ENCODE results near the gene CIB1.

Gene CIB1

DNA sequence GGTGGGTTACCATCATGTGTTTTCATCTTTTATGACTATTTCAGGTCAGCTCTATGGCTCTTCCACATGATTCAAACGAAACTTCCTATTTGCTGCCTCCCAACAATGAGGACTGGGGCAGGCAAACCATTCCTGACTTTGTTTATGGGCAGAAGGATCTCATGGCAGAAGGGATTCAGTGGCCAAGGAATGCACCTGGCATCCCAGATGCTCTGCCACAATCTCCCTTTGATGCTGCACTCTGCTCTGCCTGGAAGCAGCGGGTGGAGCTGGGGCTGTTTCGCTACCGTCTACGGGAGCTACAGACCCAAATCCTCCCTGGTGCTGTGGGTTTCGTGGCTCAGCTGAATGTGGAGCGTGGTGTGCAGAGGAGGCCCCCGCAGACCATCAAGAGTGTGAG, 7.1 kb upstream of the CIB1 start:
- no peak for DNase-seq (ENCODE audit: low spot score)

DNA sequence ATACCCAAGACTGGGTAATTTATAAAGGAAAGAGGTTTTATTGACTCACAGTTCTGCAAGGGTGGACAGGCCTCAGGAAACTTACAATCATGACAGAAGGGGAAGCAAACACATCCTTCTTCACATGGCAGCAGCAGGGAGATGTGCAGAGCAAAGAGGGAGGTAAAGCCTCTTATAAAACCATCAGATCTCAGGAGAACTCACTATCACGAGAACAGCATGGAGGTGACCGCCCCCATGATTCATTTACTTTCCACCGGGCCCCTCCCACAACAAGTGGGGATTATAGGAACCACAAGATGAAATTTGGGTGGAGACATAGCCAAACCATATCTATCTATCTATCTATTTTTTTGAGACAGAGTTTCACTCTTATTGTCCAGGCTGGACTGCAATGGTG, 5.6 kb upstream of the CIB1 start:
- DNase-seq (ENCODE audit: low spot score) = no peak

DNA sequence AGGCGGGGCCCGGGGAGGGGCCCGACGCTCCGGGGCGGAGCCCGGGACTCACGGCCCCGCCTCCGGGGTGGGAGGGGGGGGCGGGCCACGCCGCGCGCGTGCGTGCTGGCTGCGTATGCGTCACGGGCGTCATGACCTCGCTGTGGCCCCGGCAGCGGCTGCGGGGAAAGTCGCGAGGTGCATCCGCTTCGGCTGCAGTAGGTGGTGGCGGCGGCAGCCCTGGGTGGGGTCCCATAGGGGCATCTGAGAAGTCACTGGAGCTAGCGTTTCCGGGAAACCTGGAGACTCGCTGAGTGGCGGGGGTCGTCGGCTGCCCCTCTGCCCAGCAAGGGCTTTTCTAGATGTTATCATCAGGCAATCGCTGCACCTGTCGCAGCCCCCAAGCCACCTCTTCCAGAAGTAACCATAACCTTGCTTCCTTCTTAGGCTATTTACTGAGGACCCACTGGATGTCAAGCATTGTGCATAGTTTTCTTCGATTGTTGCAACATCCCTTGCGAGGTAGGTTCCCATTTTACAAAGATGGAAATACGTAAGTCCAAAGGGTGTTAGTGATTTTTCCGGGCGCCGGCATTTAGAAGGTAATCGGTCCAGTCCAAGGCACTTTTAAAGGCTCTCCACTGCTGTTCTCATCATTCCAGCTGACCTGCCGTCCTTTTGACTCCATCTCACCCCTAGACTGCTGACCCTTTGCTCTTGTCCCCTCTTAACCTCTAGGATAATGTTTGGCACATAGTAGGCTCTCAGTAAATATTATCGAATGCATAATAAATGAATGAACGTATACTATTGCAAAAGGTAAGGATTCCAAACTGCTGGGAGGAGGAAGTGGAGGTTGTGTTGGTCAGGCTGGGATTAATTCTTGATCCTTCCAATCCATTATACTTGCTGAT, 601 bp upstream of the CIB1 start, which contains the start of gene GDPGP1:
Gene GDPGP1, plus strand, starts transcription at position 114 of the 893 bp plus-strand sequence. CDS start 6,700 bp downstream, outside the sequence.
- no peak for DNase-seq (ENCODE audit: low spot score)

DNA sequence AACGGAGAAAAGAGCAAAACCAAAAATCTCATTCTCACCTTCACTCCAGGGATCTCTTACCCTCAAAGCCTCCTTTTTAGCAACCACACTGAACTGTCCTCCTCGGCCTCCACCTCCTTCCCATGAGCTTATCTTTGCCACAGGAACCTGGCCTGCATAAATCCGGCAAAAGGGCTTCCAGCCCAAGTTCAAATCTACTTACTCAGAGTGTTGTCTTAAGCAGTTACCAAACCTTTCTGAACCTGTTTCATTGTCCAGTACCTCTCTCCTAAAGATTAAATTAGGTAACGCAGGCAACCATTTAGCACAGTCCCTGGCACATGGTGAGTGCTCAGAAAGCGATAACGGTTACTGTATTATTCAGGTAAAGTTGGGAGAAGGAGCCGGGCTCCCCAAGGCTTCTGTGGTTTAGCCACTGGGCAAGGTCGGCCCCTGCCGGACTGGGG, 777 bp downstream of the CIB1 start:
- DNase-seq (ENCODE audit: low spot score) = no peak

DNA sequence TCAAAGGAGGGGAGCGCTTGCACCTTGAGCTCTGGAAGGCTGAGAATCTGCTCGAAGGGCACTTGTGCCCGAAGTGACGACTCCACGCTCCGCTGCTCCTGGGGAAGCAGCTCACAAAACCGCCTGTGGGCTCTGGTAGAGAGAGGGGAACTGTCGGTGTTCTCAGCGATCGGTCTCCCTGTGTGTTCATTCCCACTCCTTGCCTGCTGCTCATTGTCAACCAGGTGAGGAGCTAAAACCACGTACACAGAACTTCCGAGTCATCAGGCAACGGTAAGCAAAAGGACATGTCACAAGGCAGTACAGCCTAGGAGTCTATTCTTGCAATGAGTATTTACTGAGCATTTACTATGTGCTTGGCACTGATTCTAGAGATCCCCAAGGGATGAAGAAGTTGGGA, 1.5 kb downstream of the CIB1 start:
- no peak for DNase-seq (ENCODE audit: low spot score)

DNA sequence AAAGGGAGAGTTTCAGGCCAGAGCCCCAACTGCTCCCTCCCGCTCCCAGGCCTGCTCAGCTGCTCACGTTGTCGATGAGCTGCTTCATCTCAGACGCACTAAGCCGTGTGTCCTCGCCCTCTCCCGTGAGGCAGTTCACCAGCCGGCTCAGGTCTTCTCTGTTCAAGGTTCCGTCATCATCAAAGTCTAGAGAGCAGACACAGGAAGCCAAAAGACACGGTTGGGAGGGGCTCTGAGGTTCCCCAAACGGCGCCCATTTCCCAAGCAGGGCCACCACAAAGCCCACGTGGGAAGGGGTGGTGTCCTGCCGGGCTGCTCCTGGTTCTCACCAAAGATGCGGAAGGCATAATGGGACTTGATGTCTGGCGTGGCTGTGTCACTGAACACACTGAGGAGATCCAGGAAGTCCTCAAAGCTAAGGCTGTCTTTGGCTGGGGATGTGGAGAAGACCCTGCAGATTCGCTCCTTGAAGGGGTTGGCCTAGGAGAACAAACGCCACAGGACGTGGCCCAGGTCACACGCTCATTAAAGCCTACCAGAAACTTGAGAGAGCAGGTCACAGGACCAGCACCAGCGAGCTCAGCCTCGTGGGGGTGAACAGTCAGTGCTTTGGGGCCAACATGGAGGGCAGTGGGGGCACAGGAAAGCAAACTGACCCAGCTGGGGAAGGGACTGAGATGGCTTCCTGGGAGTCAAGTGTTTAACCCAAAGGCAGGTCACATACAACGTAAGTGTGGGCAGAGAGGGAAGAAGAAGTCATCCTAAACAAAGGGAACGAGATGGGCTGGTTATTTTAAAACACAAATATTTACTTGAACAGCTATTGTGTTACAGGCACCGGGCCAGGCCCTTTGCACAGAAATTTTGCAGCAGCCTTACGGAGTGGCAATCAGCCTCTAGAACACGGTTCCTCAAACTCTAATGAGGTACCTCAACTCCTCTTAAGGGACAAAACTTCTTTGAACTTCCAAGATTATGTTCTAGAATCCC, 2.4 kb downstream of the CIB1 start:
- DNase-seq (ENCODE audit: low spot score) = no peak

DNA sequence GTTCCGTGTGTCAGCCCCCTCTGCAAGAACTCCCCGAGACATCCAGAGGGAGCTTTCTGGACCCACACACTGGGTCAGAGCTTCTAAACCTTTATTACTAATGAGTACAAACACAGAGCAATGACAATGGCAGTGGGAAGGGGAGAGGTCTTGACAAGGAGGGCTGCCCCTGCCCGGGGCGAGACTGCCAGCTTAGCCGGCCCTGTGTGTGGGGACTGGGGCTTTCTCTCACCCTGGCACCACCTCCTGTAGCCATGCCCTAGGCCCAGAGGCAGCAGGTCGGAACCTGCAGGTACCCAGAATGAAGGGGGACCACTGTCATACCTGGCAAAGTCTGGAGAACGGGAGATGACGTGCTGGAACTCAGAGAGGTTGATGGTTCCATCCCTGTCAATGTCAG, 3.1 kb downstream of the CIB1 start:
- DNase-seq (ENCODE audit: low spot score) = no peak

DNA sequence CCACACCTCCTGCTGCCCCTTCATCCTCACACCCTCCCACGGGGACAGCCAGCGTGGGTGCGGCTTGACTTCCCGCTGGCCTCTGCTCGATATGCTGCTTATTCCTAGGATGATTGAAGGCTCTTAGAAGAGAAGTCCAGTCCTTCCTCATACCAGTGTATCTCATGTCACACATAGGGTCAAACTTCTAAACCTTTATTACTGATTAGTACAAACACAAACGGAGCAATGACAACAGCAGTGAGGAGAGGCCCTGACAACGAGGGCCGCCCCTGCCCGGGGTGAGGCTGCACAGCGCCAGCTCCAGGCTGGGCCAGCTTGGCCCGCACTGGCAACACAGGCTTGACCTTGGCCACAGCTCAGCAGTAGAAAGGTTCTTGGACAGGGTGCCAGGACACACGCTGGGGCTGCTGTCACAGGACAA, 3.7 kb downstream of the CIB1 start:
- no peak for DNase-seq (ENCODE audit: low spot score)

DNA sequence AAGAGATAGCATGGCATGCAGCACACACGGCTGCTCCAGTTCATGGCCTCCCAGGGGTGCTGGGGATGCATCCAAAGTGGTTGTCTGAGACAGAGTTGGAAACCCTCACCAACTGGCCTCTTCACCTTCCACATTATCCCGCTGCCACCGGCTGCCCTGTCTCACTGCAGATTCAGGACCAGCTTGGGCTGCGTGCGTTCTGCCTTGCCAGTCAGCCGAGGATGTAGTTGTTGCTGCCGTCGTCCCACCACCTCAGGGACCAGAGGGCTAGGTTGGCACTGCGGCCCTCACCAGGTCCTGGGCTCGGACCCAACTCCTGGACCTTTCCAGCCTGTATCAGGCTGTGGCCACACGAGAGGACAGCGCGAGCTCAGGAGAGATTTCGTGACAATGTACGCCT, 4.8 kb downstream of the CIB1 start:
- DNase-seq (ENCODE audit: low spot score) = no peak

DNA sequence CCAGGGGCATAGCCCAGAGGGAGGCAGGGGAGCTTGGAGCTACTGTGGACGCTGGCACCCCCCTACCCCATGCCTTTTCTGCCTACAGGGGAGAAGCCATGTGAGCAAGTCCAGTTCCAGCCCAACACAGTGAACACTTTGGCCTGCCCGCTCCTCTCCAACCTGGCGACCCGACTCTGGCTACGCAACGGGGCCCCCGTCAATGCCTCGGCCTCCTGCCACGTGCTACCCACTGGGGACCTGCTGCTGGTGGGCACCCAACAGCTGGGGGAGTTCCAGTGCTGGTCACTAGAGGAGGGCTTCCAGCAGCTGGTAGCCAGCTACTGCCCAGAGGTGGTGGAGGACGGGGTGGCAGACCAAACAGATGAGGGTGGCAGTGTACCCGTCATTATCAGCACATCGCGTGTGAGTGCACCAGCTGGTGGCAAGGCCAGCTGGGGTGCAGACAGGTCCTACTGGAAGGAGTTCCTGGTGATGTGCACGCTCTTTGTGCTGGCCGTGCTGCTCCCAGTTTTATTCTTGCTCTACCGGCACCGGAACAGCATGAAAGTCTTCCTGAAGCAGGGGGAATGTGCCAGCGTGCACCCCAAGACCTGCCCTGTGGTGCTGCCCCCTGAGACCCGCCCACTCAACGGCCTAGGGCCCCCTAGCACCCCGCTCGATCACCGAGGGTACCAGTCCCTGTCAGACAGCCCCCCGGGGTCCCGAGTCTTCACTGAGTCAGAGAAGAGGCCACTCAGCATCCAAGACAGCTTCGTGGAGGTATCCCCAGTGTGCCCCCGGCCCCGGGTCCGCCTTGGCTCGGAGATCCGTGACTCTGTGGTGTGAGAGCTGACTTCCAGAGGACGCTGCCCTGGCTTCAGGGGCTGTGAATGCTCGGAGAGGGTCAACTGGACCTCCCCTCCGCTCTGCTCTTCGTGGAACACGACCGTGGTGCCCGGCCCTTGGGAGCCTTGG, 5.6 kb downstream of the CIB1 start:
- DNase-seq (ENCODE audit: low spot score) = no peak

DNA sequence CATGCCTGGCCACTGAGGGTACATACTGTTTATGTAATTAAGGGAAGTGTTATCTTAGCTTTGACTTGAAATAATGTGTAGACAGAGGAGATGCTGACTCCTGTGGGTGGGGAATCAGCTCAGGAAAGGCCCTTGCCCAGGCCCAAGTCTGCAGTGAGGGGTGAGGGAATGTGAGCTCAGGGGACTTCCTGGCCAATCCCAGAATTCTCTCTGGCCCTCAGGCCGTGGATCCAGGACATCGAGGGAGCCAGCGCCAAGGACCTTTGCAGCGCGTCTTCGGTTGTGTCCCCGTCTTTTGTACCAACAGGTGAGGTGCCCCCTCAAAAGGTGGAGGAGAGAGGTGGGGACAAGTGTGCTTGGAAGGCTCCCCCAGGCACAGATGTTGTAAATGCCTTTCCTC, 6.4 kb downstream of the CIB1 start:
- DNase-seq (ENCODE audit: low spot score) = no peak

DNA sequence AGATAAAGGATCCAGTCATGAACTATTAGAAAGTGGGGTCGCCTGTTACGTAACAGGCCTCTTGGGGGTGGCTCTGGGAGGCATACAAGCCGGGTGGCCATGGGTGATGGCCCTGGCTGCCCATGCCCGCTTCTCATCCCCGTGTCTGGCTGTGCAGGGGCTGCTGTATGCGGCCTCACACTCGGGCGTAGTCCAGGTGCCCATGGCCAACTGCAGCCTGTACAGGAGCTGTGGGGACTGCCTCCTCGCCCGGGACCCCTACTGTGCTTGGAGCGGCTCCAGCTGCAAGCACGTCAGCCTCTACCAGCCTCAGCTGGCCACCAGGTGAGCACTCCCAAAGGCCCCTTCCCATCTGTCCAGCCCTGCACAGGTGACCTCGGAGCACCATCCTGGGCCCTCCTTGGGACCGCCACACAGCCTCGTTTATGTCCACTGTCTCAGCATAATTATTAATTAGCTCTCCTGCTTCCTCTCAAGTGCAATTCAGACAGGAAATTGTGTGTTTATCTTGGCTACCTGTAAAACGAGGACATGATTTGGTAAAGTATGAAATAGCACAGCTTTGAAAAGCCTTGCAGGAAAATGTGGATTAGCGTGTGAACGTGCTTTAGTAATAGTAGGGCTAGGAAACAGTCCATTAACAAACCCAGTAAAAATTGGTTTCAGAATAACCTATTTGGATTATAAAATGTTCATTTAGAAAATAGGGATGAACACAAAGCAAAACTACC, 8.1 kb downstream of the CIB1 start:
- no peak for DNase-seq (ENCODE audit: low spot score)

DNA sequence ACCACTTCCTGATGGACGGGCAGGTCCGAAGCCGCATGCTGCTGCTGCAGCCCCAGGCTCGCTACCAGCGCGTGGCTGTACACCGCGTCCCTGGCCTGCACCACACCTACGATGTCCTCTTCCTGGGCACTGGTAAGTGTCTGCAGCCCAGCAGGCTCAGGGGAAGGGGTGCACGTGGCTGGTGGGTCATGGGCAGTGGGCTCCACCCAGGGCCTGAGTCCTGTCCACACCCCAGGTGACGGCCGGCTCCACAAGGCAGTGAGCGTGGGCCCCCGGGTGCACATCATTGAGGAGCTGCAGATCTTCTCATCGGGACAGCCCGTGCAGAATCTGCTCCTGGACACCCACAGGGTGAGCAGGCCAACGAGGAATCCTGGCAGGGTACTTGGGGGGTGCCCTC, 8.7 kb downstream of the CIB1 start:
- DNase-seq (ENCODE audit: low spot score) = no peak

DNA sequence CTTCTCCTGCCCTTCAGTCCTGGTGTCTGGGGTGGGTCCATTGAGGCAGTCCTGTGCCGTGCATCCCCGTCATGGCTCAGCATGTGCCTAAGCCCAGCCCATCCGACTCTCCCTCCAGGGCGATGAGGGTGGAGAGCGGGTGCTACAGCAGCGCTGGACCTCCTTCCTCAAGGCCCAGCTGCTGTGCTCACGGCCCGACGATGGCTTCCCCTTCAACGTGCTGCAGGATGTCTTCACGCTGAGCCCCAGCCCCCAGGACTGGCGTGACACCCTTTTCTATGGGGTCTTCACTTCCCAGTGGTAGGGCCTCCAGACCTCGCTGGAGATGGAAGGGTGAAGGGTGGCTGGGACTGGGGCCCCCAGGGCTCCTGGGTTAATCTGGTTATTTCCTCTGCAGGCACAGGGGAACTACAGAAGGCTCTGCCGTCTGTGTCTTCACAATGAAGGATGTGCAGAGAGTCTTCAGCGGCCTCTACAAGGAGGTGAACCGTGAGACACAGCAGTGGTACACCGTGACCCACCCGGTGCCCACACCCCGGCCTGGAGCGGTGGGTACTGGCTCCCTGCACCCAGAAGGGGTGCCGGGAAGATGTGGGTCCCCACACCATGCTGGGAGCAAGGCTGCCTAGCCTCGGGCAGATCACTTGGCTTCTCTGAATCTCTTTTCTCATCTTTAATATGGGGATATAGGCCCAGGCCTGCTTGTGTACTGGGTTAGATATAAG, 10.1 kb downstream of the CIB1 start:
- DNase-seq (ENCODE audit: low spot score) = no peak

DNA sequence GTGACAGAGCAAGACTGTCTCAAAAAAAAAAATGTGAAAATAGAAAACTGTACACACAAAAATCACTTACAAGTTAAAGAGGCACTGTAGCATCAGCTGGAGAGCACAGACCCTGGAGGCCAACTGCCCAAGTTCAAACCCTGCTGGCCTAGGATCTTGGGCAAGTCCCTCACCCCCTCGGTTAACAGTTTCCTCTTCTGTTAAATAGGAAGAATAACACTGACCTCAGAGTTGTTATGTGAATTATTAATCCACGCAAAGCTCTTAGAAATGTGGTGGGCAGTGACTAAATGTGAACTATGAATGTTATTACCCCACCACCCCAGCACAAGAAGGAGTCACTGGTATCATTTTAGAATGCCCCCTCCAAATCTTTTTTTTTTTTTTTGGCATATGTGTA, 11.2 kb downstream of the CIB1 start:
- no peak for DNase-seq (ENCODE audit: low spot score)

DNA sequence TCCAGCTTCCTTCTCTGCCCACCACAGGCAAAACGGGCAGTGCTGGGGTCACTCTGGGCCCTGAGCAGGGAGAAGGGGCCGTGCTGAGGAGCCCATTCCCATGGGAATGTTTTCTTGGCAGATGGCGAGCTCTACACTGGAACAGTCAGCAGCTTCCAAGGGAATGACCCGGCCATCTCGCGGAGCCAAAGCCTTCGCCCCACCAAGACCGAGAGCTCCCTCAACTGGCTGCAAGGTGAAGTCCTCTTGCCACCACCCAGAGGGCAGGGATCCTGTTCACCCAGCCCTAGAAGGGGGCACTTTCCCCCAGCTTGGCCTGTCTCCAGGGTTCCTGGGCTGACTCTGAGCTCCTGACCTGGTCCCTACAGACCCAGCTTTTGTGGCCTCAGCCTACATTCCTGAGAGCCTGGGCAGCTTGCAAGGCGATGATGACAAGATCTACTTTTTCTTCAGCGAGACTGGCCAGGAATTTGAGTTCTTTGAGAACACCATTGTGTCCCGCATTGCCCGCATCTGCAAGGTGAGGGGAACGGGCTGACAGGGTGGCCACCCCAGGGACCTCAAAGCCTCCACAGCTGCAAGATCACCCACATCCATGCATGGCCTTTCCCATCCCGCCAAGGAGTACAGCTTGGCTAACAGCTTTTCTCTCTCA, 12.4 kb downstream of the CIB1 start:
- DNase-seq (ENCODE audit: low spot score) = no peak

DNA sequence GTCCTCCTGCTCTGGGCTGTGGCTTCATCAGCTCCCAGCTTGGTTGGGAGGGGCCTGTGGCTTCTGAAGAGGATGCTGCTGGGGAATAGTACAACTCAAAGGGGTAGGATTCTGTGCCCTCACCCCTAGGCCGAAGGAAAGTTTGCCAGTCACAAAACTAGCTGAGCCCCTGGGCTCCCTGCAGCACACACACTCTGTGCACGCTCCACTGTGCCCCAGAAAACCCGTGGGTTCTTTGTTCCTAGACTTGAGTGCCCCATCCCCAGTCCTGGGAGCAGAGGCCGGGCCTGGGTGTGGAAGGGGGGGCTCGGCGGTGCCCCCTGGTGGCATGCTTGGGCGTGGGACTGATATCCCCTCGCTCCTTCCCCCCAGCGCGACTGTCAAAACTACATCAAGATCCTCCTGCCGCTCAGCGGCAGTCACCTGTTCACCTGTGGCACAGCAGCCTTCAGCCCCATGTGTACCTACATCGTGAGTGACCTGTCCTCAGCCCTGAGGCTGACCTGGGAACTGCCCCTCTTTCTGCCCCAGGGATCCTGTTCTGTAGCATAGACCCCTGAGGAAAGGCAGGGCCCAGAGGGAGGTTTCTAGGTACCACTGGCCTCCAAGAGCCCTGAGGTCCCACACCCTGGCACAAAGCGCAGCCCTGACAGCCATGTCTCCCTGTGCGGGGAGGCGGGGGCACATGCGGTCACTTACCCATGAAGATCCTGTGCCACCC, 14.2 kb downstream of the CIB1 start:
- DNase-seq (ENCODE audit: low spot score) = no peak

DNA sequence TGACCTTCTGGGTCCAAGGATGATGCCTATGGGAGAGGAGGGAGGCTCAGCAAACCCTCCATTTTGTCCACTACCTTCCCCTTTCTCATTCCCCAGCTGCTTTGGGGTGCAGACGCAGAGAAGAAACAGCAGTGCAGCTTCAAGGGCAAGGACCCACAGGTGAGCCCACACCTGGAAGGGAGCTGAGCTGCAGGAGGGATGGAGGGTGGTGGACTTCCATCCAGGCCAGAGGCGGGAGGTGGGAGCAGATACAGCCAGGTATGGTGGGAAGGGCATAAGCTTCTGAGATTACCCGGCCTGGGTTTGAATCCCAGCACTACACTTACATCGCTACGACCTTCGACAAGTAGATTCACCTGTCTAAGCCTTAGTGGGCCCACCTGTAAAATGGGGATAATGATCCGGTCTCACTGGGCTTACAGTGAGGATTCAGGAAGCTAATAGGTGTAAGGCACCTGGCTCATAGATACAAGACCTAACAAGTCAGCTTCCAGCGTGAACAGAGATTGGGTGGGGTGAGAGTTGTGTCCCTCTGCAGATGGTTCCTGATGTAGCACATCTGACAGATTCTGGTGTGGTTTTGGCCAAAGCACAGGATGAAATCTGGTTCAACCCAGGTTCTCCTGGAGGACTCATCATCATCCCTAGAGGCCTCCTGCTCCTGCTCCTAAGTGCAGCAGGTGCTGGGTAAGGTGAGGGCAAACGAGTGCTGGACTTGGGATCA, 15.9 kb downstream of the CIB1 start:
- DNase-seq (ENCODE audit: low spot score) = no peak

All from left forelimb (tissue), 1 donor.